SK-N-SH (cell line): Measurements from ENCODE around the gene FBXO42.

Experiments used
- ELF1 ChIP-seq: IDR thresholded peaks from 2 replicates; pipeline ENCODE4 v1.4.0; 2012
- EP300 ChIP-seq, 2 experiments: IDR thresholded peaks; 2 replicates each; pipeline versions ENCODE4 v1.4.0 to v1.6.1; 2012; ENCODE audit warnings: borderline replicate concordance in 1 of 2, low read depth in 1 of 2, low read length in 1 of 2
- FOXJ3 ChIP-seq: sonication (generic); formaldehyde crosslinking; IDR thresholded peaks from 2 replicates; pipeline ENCODE4 v1.5.1; 2020; ENCODE audit warnings: mild to moderate bottlenecking, missing genetic modification reagents
- NFIC ChIP-seq: IDR thresholded peaks from 2 replicates; pipeline ENCODE4 v1.4.0; 2012; ENCODE audit warnings: borderline replicate concordance
- NRF1 ChIP-seq: IDR thresholded peaks from 2 replicates; pipeline ENCODE4 v1.6.1; 2012; ENCODE audit warnings: low read depth, mild to moderate bottlenecking, low read length
- POLR2AphosphoS5 ChIP-seq: IDR thresholded peaks from 2 replicates; pipeline ENCODE4 v1.6.1; 2012; ENCODE audit warnings: low read depth, low read length
- TF ChIP-seq, protein P1 (sequence below): fragments of 200-600 bp; sonication (generic); IDR thresholded peaks from 2 replicates; pipeline ENCODE4 v1.6.1; 2017; ENCODE audit warnings: antibody characterized with exemption, mild to moderate bottlenecking, moderate library complexity
- TF ChIP-seq, protein P2 (sequence below): fragments of 150-350 bp; IDR thresholded peaks from 2 replicates; pipeline ENCODE4 v1.6.1; 2017; ENCODE audit warnings: antibody characterized with exemption, low read length, low read depth, borderline replicate concordance

DNA sequence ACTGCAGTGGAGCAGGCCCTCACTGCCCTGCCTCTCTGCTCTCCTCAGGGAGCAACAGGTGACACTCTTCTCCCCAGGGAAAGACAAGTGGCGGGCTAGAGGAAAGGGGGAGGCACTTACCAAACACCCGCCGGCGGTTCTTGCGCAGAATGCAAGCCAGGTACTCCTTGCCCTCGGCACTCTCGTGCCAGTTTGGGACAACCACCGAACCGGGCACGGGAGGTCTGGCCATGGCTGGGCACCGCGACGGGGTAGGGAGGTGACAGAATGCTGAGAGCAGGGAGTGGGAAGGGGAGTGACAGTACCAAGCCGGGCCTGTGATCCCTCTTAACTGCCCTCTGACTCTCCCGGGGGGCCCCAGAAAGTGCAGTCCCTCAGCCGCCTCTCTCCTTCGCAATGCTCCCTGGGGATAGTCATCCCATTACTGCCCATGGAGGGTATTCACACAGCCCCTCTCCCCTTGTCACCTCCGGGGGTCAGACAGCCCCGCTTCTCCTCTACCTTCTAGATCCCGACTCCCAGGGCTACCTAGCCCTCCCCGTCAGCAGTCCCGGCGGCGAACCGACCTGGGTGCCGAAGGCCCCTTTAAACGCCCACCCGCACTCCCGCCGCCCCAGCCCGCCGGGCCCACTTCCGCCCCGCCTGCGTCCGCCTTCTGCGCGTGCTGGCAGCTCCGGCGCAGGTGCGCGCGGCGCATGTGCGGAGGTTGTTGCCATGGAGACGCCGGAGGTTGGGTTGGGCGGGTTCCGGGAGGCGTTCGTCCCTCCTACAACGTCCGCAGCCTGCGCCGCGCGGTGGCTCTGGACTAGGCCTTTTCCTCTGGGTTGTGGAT, 115.6 kb downstream of the FBXO42 start, which contains the start of gene CPLANE2:
- TF ChIP-seq, protein P1, sequence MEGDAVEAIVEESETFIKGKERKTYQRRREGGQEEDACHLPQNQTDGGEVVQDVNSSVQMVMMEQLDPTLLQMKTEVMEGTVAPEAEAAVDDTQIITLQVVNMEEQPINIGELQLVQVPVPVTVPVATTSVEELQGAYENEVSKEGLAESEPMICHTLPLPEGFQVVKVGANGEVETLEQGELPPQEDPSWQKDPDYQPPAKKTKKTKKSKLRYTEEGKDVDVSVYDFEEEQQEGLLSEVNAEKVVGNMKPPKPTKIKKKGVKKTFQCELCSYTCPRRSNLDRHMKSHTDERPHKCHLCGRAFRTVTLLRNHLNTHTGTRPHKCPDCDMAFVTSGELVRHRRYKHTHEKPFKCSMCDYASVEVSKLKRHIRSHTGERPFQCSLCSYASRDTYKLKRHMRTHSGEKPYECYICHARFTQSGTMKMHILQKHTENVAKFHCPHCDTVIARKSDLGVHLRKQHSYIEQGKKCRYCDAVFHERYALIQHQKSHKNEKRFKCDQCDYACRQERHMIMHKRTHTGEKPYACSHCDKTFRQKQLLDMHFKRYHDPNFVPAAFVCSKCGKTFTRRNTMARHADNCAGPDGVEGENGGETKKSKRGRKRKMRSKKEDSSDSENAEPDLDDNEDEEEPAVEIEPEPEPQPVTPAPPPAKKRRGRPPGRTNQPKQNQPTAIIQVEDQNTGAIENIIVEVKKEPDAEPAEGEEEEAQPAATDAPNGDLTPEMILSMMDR, result no peak
- TF ChIP-seq FOXJ3 (CRISPR knock-in tag) (no peak), EP300 (IDR thresholded peaks at IDR 0.05; ENCODE audit: borderline replicate concordance in 1 of 2, low read depth in 1 of 2, low read length in 1 of 2) (no peak), NRF1 (peak; percentile 98), POLR2AphosphoS5 (peak; percentile 90), ELF1 (peak; percentile 74), NFIC (no peak)
- TF ChIP-seq, protein P2, sequence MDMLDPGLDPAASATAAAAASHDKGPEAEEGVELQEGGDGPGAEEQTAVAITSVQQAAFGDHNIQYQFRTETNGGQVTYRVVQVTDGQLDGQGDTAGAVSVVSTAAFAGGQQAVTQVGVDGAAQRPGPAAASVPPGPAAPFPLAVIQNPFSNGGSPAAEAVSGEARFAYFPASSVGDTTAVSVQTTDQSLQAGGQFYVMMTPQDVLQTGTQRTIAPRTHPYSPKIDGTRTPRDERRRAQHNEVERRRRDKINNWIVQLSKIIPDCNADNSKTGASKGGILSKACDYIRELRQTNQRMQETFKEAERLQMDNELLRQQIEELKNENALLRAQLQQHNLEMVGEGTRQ, result no peak
